K562 (cell line): Measurements from ENCODE around the gene MYO1D. TPM values are rescaled to one million over a fixed set of nuclear protein-coding genes. Genes with fewer than 3 reads are reported as not detected.

Experiments
- ATAC-seq: fragments of 200-7000 bp; cut with Tn5 transposase; 3 replicates; pipeline ENCODE4 v1.9.1; 2020; ENCODE audit warnings: moderate library complexity
- BruUV-seq: library from RNA; stranded (reverse); fragments of 400-500 nt; replicated peaks from 2 replicates; lab custom pipeline; 2021; lab: Mats Ljungman, UMichigan
- CTCF ChIA-PET: fragments of 300-600 bp; formaldehyde crosslinking; extraction: SDS; loops from one replicate; lab custom pipeline; 2021; ENCODE audit warnings: low intra/inter-chr PET ratio; lab: Yijun Ruan, JAX
- POLR2A ChIA-PET: fragments of 300-600, 350-650 bp; sonication (Branson Sonifier 250); formaldehyde crosslinking; extraction: SDS; loops from one replicate; lab custom pipeline; 2021; ENCODE audit warnings: antibody characterized with exemption, inconsistent platforms; lab: Yijun Ruan, JAX
- DNase-seq, 4 experiments: peaks; one replicate each; pipeline versions ENCODE4 v3.0.0 to v3.0.0-alpha.2; 2011 to 2018; ENCODE audit warnings: low spot score in 3 of 4, mixed read lengths in 3 of 4; ENCODE audit errors: extremely low read depth in 1 of 4
- FAIRE-seq: peaks from 2 replicates; lab custom pipeline; 2011; peaks lifted over from hg19 to GRCh38; lab: Jason Lieb, UNC
- H2AFZ ChIP-seq: 2 replicates; pipeline ENCODE4 v1.6.0; 2011; ENCODE audit warnings: low read depth, low read length, control low read depth, inconsistent platforms
- H3K27ac ChIP-seq: fragments of 200-600 bp; 3 replicates; pipeline ENCODE4 v1.8.0; 2011; ENCODE audit warnings: low read depth, mild to moderate bottlenecking, control low read depth, inconsistent platforms, low read length, moderate library complexity, mixed read lengths; ENCODE audit errors: extremely low read depth
- H3K27me3 ChIP-seq, 2 experiments: fragments of 300-600 bp in 1 of 2; 2 replicates in 1 of 2; 3 replicates in 1 of 2; pipeline versions ENCODE4 v1.6.0 to v1.8.0; 2011; ENCODE audit warnings: inconsistent platforms in 2 of 2, low read length in 2 of 2, mild to moderate bottlenecking in 1 of 2, mixed read lengths in 1 of 2, moderate library complexity in 1 of 2; ENCODE audit not compliant: control insufficient read depth in 2 of 2, insufficient read depth in 2 of 2
- H3K36me3 ChIP-seq: fragments of 300-600 bp; 3 replicates; pipeline ENCODE4 v1.8.0; 2011; ENCODE audit warnings: mild to moderate bottlenecking, low read length, inconsistent platforms; ENCODE audit not compliant: control insufficient read depth, insufficient read depth
- H3K4me1 ChIP-seq, 2 experiments: fragments of 200-600 bp in 1 of 2; replicated peaks in 1 of 2; 2 replicates in 1 of 2; 3 replicates in 1 of 2; pipeline versions ENCODE4 v1.5.1 to v1.8.0; 2011; ENCODE audit warnings: inconsistent platforms in 2 of 2, low read length in 2 of 2, mild to moderate bottlenecking in 1 of 2, mixed read lengths in 1 of 2, moderate library complexity in 1 of 2; ENCODE audit not compliant: control insufficient read depth in 2 of 2, insufficient read depth in 2 of 2
- H3K4me2 ChIP-seq: 2 replicates; pipeline ENCODE4 v1.6.1; 2011; ENCODE audit warnings: low read length, control low read depth, inconsistent platforms, mixed read lengths; ENCODE audit not compliant: insufficient read depth
- H3K4me3 ChIP-seq: fragments of 200-600 bp; sonication (generic), shearing (Covaris generic); 2 replicates; pipeline ENCODE4 v1.5.1; 2016; ENCODE audit warnings: control low read depth, inconsistent platforms
- H3K79me2 ChIP-seq: fragments of 200-600 bp; 3 replicates; pipeline ENCODE4 v1.8.0; 2011; ENCODE audit warnings: low read length, inconsistent platforms; ENCODE audit not compliant: control insufficient read depth, insufficient read depth
- H3K9ac ChIP-seq, 2 experiments: 2 replicates each; pipeline versions ENCODE4 v1.6.0 to v1.6.1; 2011; ENCODE audit warnings: low read depth in 2 of 2, low read length in 2 of 2, control low read depth in 1 of 2, inconsistent platforms in 1 of 2, mild to moderate bottlenecking in 1 of 2, mixed read lengths in 1 of 2; ENCODE audit not compliant: insufficient read depth in 1 of 2
- H3K9me1 ChIP-seq: one replicate; pipeline ENCODE4 v1.6.0; 2011; ENCODE audit warnings: inconsistent platforms, mild to moderate bottlenecking, low read length, moderate library complexity; ENCODE audit not compliant: control insufficient read depth, insufficient read depth
- H3K9me3 ChIP-seq: replicated peaks from 2 replicates; pipeline ENCODE4 v1.5.1; 2011; ENCODE audit warnings: low read depth, low read length, inconsistent platforms; ENCODE audit not compliant: control insufficient read depth, insufficient read depth
- H4K20me1 ChIP-seq: replicated peaks from 2 replicates; pipeline ENCODE4 v1.6.1; 2011; ENCODE audit warnings: low read length, inconsistent platforms, mixed read lengths; ENCODE audit not compliant: control insufficient read depth, insufficient read depth
- CSDE1 ChIP-seq, 2 experiments: fragments of 450-650 bp; IDR thresholded peaks; 2 replicates each; pipeline ENCODE4 v1.6.1; 2016; ENCODE audit warnings: mild to moderate bottlenecking in 1 of 2
- ELF2 ChIP-seq: fragments of 250-450 bp; sonication (Bioruptor Pico); IDR thresholded peaks from 2 replicates; pipeline ENCODE4 v1.5.0; 2021; ENCODE audit warnings: mild to moderate bottlenecking
- HDAC6 ChIP-seq: IDR thresholded peaks from 2 replicates; pipeline ENCODE4 v1.6.1; 2012; ENCODE audit warnings: low read depth, mild to moderate bottlenecking, control low read depth, inconsistent platforms, low read length, moderate library complexity
- HMG20A ChIP-seq: fragments of 450-650 bp; formaldehyde crosslinking; conservative IDR thresholded peaks from 2 replicates; pipeline ENCODE4 v1.4.0; 2020; ENCODE audit warnings: mild to moderate bottlenecking, mixed read lengths
- MCM5 ChIP-seq: fragments of 450-650 bp; IDR thresholded peaks from 2 replicates; pipeline ENCODE4 v1.6.1; 2016; ENCODE audit warnings: low read depth
- MIER1 ChIP-seq: fragments of 450-650 bp; IDR thresholded peaks from 2 replicates; pipeline ENCODE4 v1.6.1; 2016; ENCODE audit warnings: antibody characterized with exemption, mild to moderate bottlenecking, low read depth
- PHB2 ChIP-seq: fragments of 450-650 bp; IDR thresholded peaks from 2 replicates; pipeline ENCODE4 v1.6.1; 2017; ENCODE audit warnings: low read depth
- PHTF2 ChIP-seq: fragments of 250-450 bp; sonication (Bioruptor Pico); IDR thresholded peaks from 2 replicates; pipeline ENCODE4 v1.5.0; 2021; ENCODE audit warnings: mild to moderate bottlenecking
- PML ChIP-seq: IDR thresholded peaks from 2 replicates; pipeline ENCODE4 v1.6.1; 2012; ENCODE audit warnings: low read length, inconsistent platforms
- PPARD ChIP-seq: fragments of 250-450 bp; sonication (Bioruptor Pico); IDR thresholded peaks from 2 replicates; pipeline ENCODE4 v1.8.0; 2022; ENCODE audit warnings: inconsistent platforms, mild to moderate bottlenecking, moderate library complexity
- PRPF4 ChIP-seq: fragments of 200-400 bp; formaldehyde crosslinking; IDR thresholded peaks from one replicate; pipeline ENCODE4 v1.6.1; 2017; ENCODE audit warnings: low read length, low read depth, mild to moderate bottlenecking; ENCODE audit not compliant: insufficient read depth, poor library complexity, severe bottlenecking
- THRA ChIP-seq: fragments of 450-650 bp; IDR thresholded peaks from 2 replicates; pipeline ENCODE4 v1.6.1; 2017; ENCODE audit warnings: mild to moderate bottlenecking, moderate library complexity
- XRCC3 ChIP-seq: fragments of 450-650 bp; IDR thresholded peaks from 2 replicates; pipeline ENCODE4 v1.6.1; 2017; ENCODE audit warnings: mild to moderate bottlenecking, moderate library complexity
- ZBTB34 ChIP-seq: fragments of 250-450 bp; sonication (Bioruptor Pico); IDR thresholded peaks from 2 replicates; pipeline ENCODE4 v1.8.0; 2021; ENCODE audit warnings: mild to moderate bottlenecking, moderate library complexity
- ZEB2 ChIP-seq: fragments of 450-650 bp; IDR thresholded peaks from 2 replicates; pipeline ENCODE4 v1.6.1; 2016
- ZNF583 ChIP-seq: fragments of 250-450 bp; sonication (Bioruptor Pico); IDR thresholded peaks from 2 replicates; pipeline ENCODE4 v1.4.0; 2020
- ZNF586 ChIP-seq: fragments of 450-650 bp; formaldehyde crosslinking; conservative IDR thresholded peaks from 2 replicates; pipeline ENCODE4 v1.4.0; 2020; ENCODE audit warnings: mild to moderate bottlenecking, moderate library complexity
- WGBS: fragments of 100-300 bp; shearing (Covaris generic); methylation state at CpG from one replicate; pipeline ENCODE4 v1.1.6; 2016; ENCODE audit warnings: low coverage, mixed read lengths; ENCODE audit not compliant: insufficient coverage; ENCODE audit errors: missing lambda C conversion rate; 5-methylcytosine and 5-hydroxymethylcytosine counted together
- in situ Hi-C: fragments of 300-500 bp; cut with MboI; formaldehyde crosslinking; loops from 4 replicates; pipeline ENCODE4 v1.15.0; 2018; ENCODE audit warnings: inconsistent platforms, mixed read lengths
- intact Hi-C: fragments of 100-400 bp; cut with micrococcal nuclease; formaldehyde crosslinking; loops from 2 replicates; pipeline ENCODE4 v1.14.2; 2022
- polyA plus RNA-seq, 8 experiments: library from polyadenylated mRNA; depleted of rRNA in 4 of 8; stranded (reverse) in 5 of 8; unstranded in 3 of 8; fragments of >200 nt; fragmentation: Nextera tagmentation in 2 of 8; fragmentation: Illumina TruSeq in 1 of 8; extraction: Ambion mirVana in 2 of 8; extraction: Trizol in 1 of 8; gene quantifications; 2 replicates each; pipeline versions ENCODE4 v1.2.1 to v1.2.3, GENCODE V29; 2011 to 2014; ENCODE audit warnings: inconsistent platforms in 1 of 8, missing spikeins in 1 of 8
- total RNA-seq, 7 experiments: library from RNA; depleted of rRNA in 6 of 7; stranded (reverse); fragments of >200 nt in 6 of 7; fragmentation: Illumina TruSeq in 2 of 7; extraction: Trizol in 2 of 7; gene quantifications; 2 replicates each; pipeline versions ENCODE4 v1.2.1 to v1.2.3, GENCODE V29; 2011 to 2021; ENCODE audit warnings: low replicate concordance in 1 of 7
- TF ChIP-seq, protein P1 (sequence below): sonication (generic); formaldehyde crosslinking; IDR thresholded peaks from 2 replicates; pipeline ENCODE4 v1.8.0; 2022; ENCODE audit warnings: mild to moderate bottlenecking, missing genetic modification reagents
- TF ChIP-seq, protein P2 (sequence below): sonication (generic); formaldehyde crosslinking; IDR thresholded peaks from 2 replicates; pipeline ENCODE4 v1.8.0; 2022; ENCODE audit warnings: mild to moderate bottlenecking, missing genetic modification reagents, borderline replicate concordance
- TF ChIP-seq, protein P3 (sequence below): fragments of 450-650 bp; formaldehyde crosslinking; IDR thresholded peaks from 2 replicates; pipeline ENCODE4 v1.4.0; 2020; ENCODE audit warnings: mild to moderate bottlenecking

Gene MYO1D
- total and polyA plus RNA-seq, 9 of the 15 experiments (the other 6 are each of a cell fraction or from before 2014, with no cell fraction given) = 2.1 to 71.2 (median 45.4) TPM

DNA sequence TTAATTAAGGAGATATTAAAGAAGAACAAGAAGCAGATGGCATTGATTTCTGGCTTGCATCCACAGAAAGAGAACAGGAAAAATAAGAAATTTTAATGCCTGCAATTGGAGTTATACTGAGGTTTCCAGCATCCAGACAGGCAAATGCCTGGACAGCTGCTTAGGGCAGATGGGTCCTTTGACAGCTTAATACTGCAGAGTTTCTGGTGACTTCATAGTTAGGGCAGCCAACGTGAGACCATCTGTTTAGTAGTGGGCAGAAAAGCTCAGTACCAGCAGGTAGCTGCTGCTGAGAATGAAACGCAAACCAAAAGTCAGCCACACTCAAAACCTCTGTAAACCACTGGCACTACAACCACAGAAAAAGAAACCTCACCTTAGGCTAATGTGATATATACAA lies 280.3 kb downstream of the MYO1D start:
- no peaks in the 10 kb centered on the region for H3K9me3 ChIP-seq
- no TSS peak for BruUV-seq
- WGBS = 57% methylated on average over 2 of the region's 2 CpGs
- no peaks in the 10 kb centered on the region for H3K9me1 ChIP-seq
- ChIA-PET CTCF (no interaction called here), POLR2A (interaction anchor here (1.0 kb wide), 1 partner anchor 11 kb away, joined by 3 read pairs; no protein-coding TSS in a partner anchor)
- no peaks in the 10 kb centered on the region; the same call in 2 of the 3 replicates for H3K36me3 ChIP-seq
- intact Hi-C loops (no loop called here), in situ Hi-C loops (no loop called here)
- DNase-seq (no peak), ATAC-seq (no peak), FAIRE-seq (no peak)
- no peak for TF ChIP-seq ZEB2
- no peak for TF ChIP-seq PHB2
- no peak for TF ChIP-seq THRA
- no peak for TF ChIP-seq MCM5
- TF ChIP-seq, protein P1, sequence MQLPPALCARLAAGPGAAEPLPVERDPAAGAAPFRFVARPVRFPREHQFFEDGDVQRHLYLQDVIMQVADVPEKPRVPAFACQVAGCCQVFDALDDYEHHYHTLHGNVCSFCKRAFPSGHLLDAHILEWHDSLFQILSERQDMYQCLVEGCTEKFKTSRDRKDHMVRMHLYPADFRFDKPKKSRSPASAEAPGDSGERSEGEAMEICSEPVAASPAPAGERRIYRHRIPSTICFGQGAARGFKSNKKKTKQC (CRISPR knock-in tag) = no peak
- no peak for TF ChIP-seq PML
- TF ChIP-seq, protein P2, sequence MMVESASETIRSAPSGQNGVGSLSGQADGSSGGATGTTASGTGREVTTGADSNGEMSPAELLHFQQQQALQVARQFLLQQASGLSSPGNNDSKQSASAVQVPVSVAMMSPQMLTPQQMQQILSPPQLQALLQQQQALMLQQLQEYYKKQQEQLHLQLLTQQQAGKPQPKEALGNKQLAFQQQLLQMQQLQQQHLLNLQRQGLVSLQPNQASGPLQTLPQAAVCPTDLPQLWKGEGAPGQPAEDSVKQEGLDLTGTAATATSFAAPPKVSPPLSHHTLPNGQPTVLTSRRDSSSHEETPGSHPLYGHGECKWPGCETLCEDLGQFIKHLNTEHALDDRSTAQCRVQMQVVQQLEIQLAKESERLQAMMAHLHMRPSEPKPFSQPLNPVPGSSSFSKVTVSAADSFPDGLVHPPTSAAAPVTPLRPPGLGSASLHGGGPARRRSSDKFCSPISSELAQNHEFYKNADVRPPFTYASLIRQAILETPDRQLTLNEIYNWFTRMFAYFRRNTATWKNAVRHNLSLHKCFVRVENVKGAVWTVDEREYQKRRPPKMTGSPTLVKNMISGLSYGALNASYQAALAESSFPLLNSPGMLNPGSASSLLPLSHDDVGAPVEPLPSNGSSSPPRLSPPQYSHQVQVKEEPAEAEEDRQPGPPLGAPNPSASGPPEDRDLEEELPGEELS (CRISPR knock-in tag) = no peak
- TF ChIP-seq HDAC6 = no peak
- TF ChIP-seq, protein P3, sequence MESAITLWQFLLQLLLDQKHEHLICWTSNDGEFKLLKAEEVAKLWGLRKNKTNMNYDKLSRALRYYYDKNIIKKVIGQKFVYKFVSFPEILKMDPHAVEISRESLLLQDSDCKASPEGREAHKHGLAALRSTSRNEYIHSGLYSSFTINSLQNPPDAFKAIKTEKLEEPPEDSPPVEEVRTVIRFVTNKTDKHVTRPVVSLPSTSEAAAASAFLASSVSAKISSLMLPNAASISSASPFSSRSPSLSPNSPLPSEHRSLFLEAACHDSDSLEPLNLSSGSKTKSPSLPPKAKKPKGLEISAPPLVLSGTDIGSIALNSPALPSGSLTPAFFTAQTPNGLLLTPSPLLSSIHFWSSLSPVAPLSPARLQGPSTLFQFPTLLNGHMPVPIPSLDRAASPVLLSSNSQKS (CRISPR knock-in tag) = no peak
- no peak for TF ChIP-seq PRPF4
- no peak for TF ChIP-seq ZNF586 (CRISPR knock-in tag)
- TF ChIP-seq MIER1 = no peak
- no peak for TF ChIP-seq HMG20A (CRISPR knock-in tag)
- no peak for TF ChIP-seq ZNF583 (CRISPR knock-in tag)
- TF ChIP-seq ELF2 (CRISPR knock-in tag) = no peak
- no peak for TF ChIP-seq ZBTB34 (CRISPR knock-in tag)
- no peak for TF ChIP-seq CSDE1 (IDR thresholded peaks at IDR 0.05)
- TF ChIP-seq PHTF2 (CRISPR knock-in tag) = no peak
- no peak for TF ChIP-seq XRCC3
- TF ChIP-seq PPARD (CRISPR knock-in tag) = no peak
- H4K20me1 ChIP-seq = no peaks in the 10 kb centered on the region
- no peak overlapping the region for H3K9ac ChIP-seq
- no peak overlapping the region for H3K27ac ChIP-seq
- no peaks in the 10 kb centered on the region for H3K79me2 ChIP-seq
- H2AFZ ChIP-seq = no peak overlapping the region
- H3K4me3 ChIP-seq = no peak overlapping the region
- no peaks in the 10 kb centered on the region for H3K4me1 ChIP-seq
- no peak overlapping the region for H3K4me2 ChIP-seq
- no peaks in the 10 kb centered on the region for H3K27me3 ChIP-seq
